ENCODE data around the gene ZNF135. TPM values are rescaled to one million over a fixed set of nuclear protein-coding genes. Genes with fewer than 3 reads are reported as not detected.

The ZNF135 gene
- total RNA-seq, 1 donor from 2014 or later, result 4.1 TPM

- intact Hi-C loops (cut with micrococcal nuclease), result no loop called here
- no peak for DNase-seq
- ATAC-seq, result no peak
Observed at GRCh38 chr19:58086825-58087710, 28.0 kb downstream of the ZNF135 start.

- ATAC-seq (no peak), DNase-seq (no peak)
- intact Hi-C loops (cut with micrococcal nuclease), result no loop called here
Observed at GRCh38 chr19:58088521-58089052, 29.5 kb downstream of the ZNF135 start.

DNA sequence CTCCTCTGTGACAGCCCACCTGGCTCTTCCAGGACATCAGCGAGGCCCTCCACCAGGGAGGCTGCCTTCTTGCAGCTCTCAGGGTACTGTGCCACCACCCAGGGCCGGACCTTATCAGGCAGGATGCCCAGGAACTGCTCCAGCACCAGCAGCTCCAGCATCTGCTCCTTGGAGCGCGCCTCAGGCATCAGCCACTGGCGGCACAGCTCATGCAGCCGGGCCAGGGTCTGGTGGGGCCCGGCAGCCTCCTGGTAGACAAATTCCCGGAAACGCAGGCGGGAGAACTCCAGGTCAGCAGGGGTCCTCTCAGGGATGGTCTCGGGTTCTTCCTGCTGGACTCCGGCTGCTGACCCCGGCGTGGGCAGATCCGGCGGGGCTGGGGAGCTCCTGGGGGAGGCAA, 30.8 kb downstream of the ZNF135 start:
- DNase-seq (no peak), ATAC-seq (no peak)
- intact Hi-C loops (cut with micrococcal nuclease), result no loop called here

DNA sequence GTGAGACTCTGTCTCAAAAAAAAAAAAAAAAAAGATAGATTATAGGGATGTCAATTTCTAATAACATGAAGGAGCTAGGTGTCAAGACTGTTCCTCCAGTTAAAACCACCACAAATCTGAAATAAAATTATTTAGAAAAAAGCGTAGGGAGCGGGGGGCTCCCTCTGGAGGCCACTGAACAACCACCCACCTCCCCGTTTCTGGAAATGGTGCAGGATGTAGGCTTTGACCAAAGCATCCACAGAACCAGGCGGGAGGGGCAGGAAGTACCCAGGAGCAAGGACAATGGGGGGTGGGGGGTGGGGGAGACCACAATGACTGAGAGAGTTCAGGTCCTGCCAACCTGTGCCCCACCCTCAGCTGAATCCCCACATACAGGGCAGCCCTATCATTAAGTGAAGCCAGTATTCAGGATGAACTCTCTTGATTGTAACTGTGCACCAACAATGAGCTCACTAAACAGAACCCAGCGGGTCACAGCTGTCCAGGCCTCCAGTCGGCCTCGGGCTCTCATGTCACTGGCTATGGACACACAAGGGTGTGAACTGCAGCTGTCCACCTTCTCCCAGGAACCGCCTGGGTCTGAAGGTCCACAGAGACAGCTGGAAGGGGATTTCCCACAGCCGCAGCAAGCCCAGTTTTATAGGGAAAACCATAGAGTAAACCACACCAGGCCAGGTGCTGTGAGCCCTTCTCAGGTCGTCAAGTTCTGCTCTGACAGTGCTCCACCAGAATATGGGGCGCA, 32.3 kb downstream of the ZNF135 start:
- intact Hi-C loops (cut with micrococcal nuclease), result no loop called here
- ATAC-seq (no peak), DNase-seq (no peak)

GRCh38 chr19:58093071-58093470, 34.0 kb downstream of the ZNF135 start:
- intact Hi-C loops (cut with micrococcal nuclease), result no loop called here
- no peak for DNase-seq
- no peak for ATAC-seq

GRCh38 chr19:58095328-58095727, 36.2 kb downstream of the ZNF135 start:
- no peak for ATAC-seq
- DNase-seq, result no peak
- intact Hi-C loops (cut with micrococcal nuclease), result no loop called here

DNA sequence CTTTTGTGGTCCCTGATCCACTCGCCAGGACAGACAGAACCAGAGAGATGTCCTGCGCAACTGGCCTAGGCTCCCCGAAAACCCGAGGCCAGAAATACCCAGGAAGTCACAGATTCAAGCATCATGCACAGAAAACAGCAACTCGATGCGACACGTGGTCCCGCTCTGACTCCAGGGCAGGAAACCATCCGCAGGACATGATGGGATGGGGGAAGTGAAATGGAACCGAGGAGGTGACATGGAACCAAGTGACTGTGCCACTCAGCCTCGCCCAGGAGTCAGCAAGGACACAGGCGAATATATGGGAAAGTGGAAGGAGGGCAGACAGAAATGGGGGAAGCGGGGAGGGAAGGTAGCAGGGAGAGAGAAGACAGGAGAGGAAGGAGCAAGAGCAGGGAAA, 37.8 kb downstream of the ZNF135 start:
- ATAC-seq (no peak), DNase-seq (no peak)
- intact Hi-C loops (cut with micrococcal nuclease), result no loop called here

DNA sequence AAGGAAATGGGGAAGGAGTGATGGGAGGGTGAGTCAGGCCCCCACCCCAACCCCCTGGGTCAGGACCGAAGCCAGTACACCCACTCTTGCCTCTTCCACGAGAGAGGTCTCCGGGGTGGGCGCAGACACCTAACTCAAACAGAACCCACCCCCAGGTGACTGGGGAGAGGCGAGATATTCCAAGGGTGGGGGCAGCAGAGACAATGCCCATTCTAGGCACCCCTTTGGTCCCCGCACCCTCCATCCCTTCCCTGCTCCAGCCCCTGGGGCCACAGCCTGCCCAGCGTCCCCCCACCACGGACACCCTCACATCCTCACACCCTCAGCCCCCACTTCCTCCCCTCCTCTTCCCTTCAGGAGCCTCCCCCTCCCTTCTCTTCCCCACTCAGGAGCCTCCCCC, 38.3 kb downstream of the ZNF135 start:
- no peak for DNase-seq
- intact Hi-C loops (cut with micrococcal nuclease), result no loop called here
- no peak for ATAC-seq

DNA sequence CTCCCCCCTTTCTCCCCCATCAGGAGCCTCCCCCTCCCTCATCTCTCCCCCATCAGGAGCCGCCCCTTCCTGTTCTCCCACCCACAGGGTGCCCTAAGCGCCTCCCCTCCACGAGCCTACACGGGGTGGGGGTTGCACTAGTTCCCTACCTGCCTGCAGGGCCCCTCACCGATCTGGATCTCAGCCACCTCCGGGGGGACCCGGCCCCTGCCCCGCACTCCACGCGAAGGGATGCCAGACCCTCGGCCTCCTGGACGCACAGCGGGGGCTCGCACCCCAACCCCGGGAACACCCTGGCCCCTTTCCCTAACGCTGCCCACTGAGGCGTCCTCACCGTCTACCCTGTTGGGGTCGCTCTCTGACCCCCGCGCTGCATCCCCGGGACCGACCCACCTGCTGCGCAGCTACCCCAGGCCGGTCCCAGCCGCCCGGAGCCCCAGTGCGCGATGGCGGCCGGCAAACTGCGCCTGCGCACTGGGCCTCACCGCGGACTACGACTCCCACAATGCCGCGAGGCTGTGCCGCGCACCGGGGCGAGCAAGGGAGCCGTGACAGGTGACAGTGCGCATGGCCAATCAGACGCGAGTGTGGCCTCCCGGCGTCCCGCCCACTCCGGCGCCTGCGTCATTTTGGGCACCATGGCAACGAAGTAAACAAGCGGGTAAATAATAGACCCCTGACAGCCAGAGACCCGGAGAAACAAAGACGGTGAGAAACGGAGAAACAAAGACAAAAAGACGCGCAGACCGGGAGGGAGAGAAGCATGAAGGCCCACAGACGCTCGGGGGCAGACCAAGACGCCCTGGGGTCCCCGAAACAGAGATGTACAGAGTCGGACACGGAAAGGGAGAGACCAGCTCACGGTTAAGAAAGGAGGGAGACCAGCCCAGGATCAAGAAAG, 38.9 kb downstream of the ZNF135 start, which contains the start of gene ZSCAN18:
ZSCAN18 (minus strand) TSS at position 451 of the 901 bp plus-strand sequence. CDS start 7,964 bp downstream, outside the sequence.
- ATAC-seq, result peak; percentile 100
- peak; percentile 99 for DNase-seq
- intact Hi-C loops (cut with micrococcal nuclease), result no loop called here

DNA sequence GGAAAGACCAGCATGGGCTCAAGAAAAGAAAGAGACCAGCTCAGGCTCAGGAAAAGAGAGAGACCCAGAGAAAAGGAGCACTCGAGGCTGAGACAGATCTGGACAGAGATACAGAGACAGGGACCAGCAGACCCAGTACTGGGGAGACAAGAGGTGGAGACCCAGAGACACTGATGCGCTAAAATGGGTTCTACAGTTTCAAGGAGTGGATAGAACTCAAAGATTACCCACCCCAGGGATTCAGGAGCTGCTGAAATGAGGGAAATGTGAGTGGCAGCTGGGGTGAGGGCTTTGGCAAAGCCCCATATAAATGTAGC, 39.6 kb downstream of the ZNF135 start:
- no peak for DNase-seq
- intact Hi-C loops (cut with micrococcal nuclease), result no loop called here
- peak; percentile 8 for ATAC-seq

GRCh38 chr19:58107778-58108545, 48.9 kb downstream of the ZNF135 start:
- ATAC-seq, result no peak
- DNase-seq, result no peak
- intact Hi-C loops (cut with micrococcal nuclease), result no loop called here

- ATAC-seq, result no peak
- intact Hi-C loops (cut with micrococcal nuclease), result no loop called here
- DNase-seq, result no peak
Observed at GRCh38 chr19:58108546-58108817, 49.4 kb downstream of the ZNF135 start.

- intact Hi-C loops (cut with micrococcal nuclease), result no loop called here
Observed at GRCh38 chr19:58117841-58118575, 58.9 kb downstream of the ZNF135 start.

GRCh38 chr19:58118979-58119733, 60.1 kb downstream of the ZNF135 start:
- no peak for DNase-seq
- intact Hi-C loops (cut with micrococcal nuclease), result no loop called here
- no peak for ATAC-seq

More at GRCh38 chr19:58117841-58118575, 58.9 kb downstream of the ZNF135 start:
- ATAC-seq, result no peak
- peak; percentile 30 for DNase-seq

Data from left ventricle myocardium superior (tissue), 1 donor.